ENCODE measurements around the gene CYGB.
"Not testable (repeated sequence)": the region's sequence is repeated elsewhere in the genome, so short reads cannot be mapped to it uniquely, and the experiment has no call there.

DNA sequence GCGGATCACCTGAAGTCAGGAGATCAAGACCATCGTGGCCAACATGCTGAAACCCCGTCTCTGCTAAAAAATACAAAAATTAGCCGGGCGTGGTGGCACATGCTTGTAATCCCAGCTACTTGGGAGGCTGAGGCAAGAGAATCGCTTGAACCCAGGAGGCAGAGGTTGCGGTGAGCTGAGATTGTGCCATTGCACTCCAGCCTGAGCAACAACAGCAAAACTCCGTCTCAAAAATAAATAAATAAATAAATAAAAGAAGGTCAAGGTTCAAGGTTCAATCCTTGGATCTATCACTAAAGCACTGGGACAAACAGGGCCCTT lies 12.0 kb downstream of the CYGB start:
- not testable (repeated sequence) for TF ChIP-seq POLR2A, CTCF (IDR thresholded peaks at IDR 0.05)
